Urothelium cell line (cell line): ENCODE measurements around the gene HOXC11.

Source experiments
- DNase-seq: peaks from one replicate; pipeline ENCODE4 v3.0.0; 2011; ENCODE audit warnings: low spot score, mixed read lengths
- FAIRE-seq: peaks from 2 replicates; lab custom pipeline; 2011; peaks lifted over from hg19 to GRCh38; lab: Jason Lieb, UNC

The HOXC11 gene

DNA sequence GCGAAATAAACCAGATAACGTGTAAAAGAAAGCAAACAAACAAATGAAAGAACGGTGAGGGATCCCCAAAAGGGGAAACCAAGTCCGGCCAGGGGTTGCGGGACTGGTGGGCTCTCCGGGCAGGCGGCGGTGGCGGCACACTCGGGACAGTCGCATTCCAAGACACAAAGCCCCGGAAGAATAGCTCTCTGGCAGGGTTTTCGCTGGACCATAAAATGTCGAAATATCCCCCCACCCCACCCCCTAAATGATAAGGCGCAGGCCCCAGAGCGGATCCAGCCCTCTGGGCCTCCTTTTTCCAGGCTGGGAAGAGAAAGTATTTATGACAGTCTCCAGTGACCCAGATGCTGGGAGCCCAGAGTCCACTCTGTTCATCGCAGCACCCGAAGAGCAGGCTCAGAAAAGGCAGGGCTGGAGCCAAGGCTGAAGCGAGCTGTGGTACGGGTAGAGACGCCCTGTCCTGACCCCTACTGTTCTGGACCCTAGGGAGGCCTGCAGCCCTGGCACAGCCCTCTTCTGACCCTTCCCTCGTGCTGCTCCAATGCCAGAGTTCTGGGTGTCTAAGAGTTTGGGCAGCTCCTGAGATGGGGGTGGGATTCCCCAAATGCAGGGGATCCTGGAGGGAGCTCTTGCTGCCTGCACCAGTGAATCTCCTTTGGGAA lies 33.8 kb downstream of the HOXC11 start:
- DNase-seq (no peak), FAIRE-seq (no peak)

GRCh38 chr12:54007538-54008259 lies 34.8 kb downstream of the HOXC11 start:
- DNase-seq (no peak), FAIRE-seq (no peak)

GRCh38 chr12:54008260-54008552 lies 35.3 kb downstream of the HOXC11 start:
- DNase-seq (no peak), FAIRE-seq (no peak)

- DNase-seq = peak; percentile 42
- FAIRE-seq = no peak
These were observed 36.5 kb downstream of the HOXC11 start for GRCh38 chr12:54009171-54010052.

- DNase-seq = no peak
These were observed 37.4 kb downstream of the HOXC11 start for GRCh38 chr12:54010053-54010971.

DNA sequence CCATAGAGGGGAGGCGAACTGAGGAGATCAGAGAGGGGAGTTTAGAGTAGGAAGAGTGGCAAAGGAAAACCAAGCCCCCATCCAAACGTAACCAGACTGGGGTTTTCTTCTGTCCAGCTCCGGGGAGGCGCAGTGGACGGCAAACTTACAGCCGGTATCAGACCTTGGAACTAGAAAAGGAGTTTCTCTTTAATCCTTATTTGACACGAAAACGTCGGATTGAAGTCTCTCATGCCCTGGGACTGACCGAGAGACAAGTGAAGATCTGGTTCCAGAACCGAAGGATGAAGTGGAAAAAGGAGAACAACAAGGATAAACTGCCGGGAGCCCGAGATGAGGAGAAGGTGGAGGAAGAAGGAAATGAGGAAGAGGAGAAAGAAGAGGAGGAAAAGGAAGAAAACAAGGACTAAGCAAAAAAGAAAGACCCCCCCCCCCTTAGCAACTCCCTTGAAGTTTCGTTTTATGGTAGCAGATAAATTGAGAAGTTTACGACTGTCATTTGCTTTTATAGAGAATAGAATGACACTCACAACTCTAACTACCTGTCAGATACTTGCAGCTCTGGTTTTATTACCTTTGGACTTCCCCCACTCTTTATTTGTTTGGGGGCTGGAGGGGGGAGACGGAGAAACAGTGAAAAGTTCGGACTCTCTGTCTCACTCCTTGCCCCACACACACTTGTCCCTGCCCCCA lies 38.2 kb downstream of the HOXC11 start:
- FAIRE-seq = no peak
- DNase-seq = no peak

More at GRCh38 chr12:54010053-54010971, 37.4 kb downstream of the HOXC11 start:
- no peak for FAIRE-seq

DNA sequence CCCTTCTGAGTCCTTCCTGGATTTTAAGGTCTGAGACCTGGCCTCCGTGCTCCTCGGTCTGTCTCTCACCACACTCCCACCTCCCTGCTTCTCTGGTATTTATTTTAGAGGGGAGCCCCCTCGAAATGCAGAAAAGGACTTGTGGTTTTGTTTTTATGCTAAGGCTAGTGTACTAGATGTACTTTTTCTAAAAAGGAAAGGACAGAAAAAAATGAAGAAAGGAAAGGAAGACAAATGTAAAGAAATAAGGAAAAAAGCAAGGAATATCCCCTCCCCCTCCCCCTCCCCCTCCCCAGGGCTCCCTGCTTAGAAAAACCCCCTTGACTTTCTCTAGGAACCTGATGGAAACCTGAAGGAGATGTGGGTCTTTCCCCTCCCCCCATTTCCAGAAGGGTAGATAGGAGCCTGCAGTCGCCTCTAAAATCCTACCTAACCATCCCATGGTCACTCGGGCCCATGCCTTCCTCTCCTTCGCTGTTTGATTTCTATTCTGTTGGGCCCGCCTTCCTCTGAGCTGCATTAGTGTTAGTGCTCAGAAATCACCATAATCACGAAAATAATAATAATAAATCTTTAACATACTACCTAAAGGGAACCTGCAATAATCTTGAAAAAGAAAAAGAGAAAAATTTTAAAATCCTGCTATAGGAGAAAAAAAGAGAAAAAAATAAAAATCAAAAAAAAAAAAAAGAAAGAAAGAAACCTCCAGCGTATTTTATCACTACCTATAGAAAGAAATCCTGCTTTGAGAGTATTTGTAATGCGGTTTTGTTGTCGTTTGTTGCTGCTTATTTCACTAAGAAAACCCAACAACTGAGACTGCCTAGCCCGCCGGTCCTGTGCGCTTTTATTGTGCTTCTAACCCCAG lies 39.0 kb downstream of the HOXC11 start:
- FAIRE-seq (no peak), DNase-seq (no peak)

DNA sequence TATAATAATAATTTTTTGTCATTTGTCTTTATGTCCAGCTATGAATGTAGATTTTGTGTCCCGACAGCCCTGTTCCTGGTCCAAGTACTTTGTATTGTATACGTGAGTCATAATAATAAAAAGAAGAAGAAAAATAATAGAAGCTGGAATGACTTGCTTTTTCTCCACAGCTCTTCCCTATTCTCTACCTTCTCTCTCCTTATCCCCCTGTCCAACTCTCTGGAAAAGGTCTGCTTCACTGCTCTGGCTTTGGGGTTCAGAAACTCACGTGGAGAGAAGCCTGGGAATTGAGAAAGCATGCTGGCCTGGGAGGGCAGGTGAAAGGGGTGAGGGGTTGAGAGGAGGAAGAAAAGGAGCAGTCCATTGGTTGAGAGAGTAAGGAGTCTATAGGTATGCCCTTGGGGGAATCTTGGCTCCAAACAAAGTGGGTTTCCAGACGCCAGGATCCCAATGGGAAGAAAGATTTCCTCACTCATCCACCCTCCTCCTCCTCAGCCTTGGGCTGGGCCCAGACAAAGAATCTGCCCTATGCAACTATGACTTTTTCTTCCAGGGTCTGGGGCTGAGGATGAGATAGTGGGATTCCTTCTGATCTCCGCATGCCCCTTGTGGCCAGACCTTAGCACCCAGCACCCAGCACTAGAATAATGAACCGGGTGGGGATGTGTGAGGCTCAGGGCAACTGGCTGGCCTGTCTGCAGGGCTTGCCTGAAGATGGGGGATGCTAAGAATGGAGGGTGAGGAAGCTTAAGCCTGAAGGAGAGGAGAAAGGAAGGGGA lies 39.9 kb downstream of the HOXC11 start:
- no peak for FAIRE-seq
- DNase-seq = no peak

DNA sequence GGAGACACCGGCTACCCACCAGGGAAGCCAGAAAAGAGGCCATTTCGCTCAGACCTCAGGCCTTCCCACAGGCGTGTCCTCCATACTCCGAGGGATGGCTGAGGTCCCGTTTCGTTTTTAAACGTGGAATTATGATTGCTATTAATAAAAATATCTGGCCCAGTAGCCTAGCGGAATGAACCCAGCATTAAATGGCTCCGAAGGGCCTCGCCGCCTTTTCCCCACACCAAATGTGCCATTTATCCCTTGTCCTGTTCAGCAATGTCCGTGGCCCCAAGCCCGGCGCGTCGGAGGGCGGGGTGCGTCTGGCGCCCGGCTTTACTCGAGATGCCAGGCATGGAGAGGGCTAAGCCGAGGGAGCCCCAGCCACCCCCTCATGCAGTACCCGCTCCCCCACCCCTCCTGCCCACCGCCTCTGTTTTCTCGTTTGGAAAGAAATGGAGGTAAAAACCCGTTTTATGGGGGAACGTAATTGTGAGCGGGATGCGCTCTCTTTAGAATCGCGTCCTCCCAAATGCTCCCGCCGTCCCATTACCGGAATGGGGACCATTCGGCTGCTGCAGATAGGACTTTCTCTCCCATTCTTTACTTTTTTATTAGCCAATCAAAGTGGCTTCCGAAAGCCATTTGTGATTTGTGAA lies 41.6 kb downstream of the HOXC11 start:
- no peak for DNase-seq
- no peak for FAIRE-seq

GRCh38 chr12:54015018-54015931 lies 42.3 kb downstream of the HOXC11 start:
- DNase-seq = no peak
- FAIRE-seq = no peak

GRCh38 chr12:54016051-54016450 lies 43.1 kb downstream of the HOXC11 start:
- DNase-seq (no peak), FAIRE-seq (no peak)

DNA sequence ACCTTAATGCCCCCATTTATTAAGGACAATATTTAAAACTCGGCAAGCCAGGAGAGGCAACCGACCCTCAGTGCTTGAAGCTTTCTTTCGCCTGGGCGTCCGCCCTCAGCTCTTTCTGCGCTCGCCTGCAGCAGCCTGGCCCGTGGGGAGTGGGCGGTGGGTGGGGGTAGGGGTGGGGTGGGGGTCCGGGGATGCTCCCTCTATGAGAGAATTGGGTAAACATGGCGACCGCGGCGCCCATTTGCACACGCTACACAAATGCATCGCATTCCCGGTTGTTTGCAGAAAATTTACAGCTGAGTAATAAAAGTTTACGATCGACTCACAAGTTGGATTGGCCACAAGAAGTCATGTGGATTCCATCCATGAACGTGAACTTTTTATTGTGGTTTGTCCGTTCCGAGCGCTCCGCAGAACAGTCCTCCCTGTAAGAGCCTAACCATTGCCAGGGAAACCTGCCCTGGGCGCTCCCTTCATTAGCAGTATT lies 43.6 kb downstream of the HOXC11 start:
- FAIRE-seq (no peak), DNase-seq (peak; percentile 60)

GRCh38 chr12:54017027-54017788 lies 44.3 kb downstream of the HOXC11 start:
- FAIRE-seq (no peak), DNase-seq (peak; percentile 67)

DNA sequence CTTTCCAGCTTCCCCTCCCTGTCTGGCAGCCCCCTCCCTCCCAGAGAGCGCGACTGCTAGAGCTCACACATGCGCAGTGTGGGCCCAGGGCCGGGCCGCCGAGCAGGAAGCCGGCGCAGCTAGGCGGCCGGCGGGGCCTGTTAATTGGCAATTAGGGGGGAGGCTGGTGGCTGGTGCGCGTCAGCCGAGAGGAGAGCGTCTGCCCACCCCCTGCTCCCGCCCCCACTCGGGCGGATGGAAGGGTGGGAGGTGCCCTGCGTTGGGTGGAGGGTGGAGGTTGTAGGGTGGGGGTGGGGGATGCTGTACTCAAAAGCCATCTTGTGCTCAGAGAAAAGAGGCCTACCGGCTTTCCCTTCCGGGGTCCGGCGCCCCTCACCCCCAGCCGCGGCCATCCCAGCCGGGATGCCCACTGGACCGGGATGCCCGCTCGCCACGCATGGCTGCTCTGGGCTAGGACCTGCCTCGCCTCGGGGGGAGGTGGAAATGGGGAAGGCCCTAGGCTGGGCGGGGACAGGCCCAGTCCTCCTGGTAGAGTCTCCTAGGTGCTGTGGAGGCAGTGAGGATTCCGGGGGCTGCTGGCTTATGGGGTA lies 45.0 kb downstream of the HOXC11 start:
- FAIRE-seq (peak; percentile 92), DNase-seq (peak; percentile 98)

- DNase-seq (peak; percentile 76), FAIRE-seq (no peak)
These were observed 45.6 kb downstream of the HOXC11 start for GRCh38 chr12:54018468-54018984.
